HPDE6-E6E7 (cell line): ENCODE data around the gene JRKL.
"Not testable (repeated sequence)": the region's sequence is repeated elsewhere in the genome, so short reads cannot be mapped to it uniquely, and the experiment has no call there.

Experiments
- DNase-seq: peaks from one replicate; pipeline ENCODE4 v3.0.0; 2011; ENCODE audit warnings: missing footprints; ENCODE audit errors: extremely low spot score

Gene JRKL

GRCh38 chr11:96394773-96395172 is 5.0 kb downstream of the JRKL start:
- DNase-seq: no peak

GRCh38 chr11:96396637-96397036 is 6.8 kb downstream of the JRKL start:
- no peak for DNase-seq

DNA sequence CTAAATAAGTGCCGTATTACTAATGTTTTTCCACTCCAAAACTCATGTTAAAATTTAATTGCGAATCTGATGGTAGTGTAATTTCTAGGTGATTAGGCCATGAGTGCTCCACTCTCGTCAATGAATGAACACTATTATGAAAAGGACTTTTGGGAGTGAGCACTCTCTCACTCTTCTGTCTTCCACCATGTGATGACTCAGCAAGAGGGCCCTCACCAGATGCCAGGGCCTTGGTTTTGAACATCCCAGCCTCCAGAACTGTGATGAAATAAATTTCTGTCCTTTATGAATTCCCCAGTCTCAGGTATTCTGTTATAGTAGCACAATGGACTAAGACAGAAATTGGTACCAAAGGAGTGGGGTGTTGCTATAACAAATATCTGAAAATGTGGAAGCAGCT is 8.1 kb downstream of the JRKL start:
- no peak for DNase-seq

DNA sequence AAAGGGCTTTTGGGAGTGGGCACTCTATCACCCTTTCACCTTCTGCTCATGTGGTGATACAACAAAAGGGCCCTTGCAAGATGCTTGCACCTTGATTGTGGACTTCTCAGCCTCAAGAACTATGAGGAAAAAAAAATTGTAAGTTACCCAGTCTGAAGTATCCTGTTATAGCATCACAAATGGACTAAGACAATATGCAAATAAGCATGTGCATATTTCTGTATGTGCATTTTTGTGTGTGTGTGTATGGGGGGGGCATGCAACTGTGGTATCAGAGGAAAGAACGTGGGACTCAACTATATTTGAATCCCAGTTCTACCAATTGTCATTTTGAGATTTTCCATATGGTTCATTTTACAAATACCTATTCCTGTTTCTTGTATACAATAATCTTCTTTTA is 10.9 kb downstream of the JRKL start:
- DNase-seq: no peak

DNA sequence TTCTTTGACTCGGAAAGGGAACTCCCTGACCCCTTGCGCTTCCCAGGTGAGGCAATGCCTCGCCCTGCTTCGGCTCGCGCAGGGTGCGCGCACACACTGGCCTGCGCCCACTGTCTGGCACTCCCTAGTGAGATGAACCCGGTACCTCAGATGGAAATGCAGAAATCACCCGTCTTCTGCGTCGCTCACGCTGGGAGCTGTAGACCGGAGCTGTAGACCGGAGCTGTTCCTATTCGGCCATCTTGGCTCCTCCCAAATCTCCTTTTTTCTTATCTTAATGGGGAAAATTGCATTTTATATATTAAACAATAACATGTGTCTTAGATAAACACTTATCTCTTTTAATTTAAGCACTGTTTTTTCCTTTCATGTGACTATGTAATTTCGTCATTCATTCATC is 21.6 kb downstream of the JRKL start:
- DNase-seq: not testable (repeated sequence)

DNA sequence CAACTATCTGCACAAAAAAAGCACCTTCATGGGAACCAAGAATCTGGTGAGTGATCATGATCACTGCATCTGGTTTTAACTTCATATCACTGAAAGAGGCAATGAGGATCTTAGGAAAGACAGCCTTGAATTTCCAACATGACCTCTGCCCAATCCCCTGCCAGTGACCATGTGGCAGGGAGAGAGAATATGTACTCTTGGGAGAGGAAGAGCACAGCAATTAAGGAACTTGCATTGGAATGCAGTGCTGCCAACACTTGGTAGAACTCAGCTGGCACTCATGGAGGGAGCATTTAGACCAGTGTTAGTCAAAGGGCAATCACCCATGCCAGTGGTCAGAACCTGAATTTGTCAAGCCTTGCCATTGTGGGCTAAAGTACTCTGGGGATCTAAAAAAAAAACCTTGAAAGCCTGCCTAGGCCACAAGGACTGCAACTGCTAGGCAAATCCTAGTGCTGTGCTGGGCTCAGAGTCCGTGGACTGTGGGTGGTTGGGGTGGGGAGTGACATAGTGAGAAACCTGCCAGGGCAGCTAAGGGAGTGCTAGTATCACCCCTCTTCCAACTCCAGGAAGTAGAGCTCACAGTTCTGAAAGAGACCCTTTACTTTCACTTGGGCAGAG is 23.1 kb downstream of the JRKL start:
- no peak for DNase-seq

- no peak for DNase-seq
These were observed 23.6 kb downstream of the JRKL start for GRCh38 chr11:96413408-96413807.

GRCh38 chr11:96424693-96425092 is 34.9 kb downstream of the JRKL start:
- DNase-seq: no peak

DNA sequence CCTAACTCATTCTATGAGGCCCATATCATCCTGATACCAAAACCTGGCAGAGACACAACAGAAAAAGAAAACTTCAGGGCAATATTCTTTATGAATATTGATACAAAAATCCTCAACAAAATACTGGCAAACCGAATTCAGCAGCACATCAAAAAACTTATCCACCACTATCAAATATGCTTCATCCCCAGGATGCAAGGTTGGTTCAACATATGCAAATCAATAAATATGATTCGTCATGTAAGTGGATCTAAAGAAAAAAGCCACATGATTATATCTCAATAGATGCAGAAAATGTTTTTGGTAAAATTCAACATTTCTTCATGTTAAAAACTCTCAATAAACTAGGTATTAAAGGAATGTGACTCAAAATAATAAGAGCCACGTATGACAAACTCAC is 40.9 kb downstream of the JRKL start:
- no peak for DNase-seq

DNA sequence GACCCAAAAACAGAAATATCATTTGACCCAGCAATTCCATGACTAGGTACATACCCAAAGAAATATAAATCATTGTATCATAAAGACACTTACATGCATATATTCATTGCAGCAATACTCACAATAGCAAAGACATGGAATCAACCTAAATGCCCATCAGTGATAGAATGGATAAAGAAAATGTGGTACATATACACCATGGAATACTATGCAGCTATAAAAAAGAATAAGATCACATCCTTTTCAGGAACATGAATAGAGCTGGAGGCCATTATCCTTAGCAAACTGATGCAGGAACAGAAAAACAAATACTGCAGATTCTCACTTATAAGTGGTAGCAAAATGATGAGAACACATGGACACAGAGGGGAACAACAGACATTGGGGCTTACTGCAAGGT is 42.8 kb downstream of the JRKL start:
- DNase-seq: not testable (repeated sequence)
